ENCODE data around the gene MASTL.

MASTL gene

DNA sequence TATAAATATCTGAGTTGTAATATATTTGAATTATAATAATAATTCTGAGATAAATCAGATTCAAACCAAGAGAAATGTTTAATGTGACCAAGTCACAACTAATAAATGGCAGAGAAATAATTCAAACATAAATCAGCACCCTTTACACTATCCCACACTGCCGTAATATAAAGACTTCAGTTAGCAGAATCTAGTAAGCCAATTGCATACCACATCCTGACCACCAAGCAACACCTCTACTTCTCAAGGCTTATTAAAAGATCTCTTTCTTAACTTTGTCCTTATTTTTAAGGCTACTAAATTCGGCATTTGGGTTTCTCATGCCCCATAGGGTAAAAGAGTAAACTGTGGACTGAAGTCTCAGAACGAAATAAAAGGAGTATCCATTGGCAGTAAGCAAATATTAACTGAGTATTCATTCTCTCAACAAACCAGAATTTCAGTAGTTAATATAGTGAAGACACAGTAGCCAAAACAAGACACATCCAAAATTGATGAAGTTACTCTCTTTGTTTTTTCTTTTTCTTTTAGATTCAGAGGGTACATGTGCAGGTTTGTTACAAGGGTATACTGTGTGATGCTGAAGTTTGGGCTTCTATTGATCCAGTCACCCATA, 70.6 kb downstream of the MASTL start:
- no peak for DNase-seq

DNA sequence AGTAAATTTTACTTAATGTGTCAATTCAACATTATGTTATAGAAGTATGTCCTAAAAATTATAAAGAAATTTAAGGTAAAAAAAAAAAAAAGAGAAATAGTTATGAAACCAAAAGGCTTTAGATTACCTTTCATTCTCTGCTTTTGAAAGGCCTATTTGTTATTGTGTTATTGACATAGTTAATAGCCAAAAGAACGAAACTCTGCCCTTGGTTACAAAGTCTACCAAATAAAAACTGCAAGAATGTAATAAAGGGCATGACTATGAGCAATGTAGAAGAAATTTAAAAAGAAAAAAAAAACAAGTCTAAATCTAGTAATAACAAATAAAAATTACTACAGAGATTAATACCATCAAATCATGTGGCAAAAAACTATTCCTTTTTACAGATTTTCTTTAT, 74.9 kb downstream of the MASTL start:
- DNase-seq, result no peak

DNA sequence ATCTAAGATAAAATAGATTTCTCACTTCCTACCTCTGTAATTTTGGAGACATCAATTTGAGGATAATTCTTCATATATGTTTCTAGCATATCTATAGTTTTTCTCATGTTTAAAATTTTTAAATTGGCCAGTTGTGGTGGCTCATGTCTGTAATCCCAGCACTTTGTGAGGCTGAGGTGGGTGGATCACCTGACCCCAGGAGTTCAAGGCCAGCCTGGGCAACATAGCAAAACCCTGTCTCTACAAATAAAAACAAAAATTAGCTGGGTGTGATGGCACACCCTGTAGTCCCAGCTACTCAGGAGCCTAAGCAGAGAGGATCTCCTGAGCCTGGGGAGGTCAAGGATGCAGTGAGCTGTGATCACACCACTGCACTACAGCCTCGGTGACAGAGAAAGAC, 80.6 kb downstream of the MASTL start:
- no peak for DNase-seq

Data from suppressor macrophage treated with lipopolysaccharide for 4 hours (primary cell).